Thyroid gland (tissue), 4 donors: Measurements from ENCODE around the gene USP5.

Experiments used
- CTCF ChIP-seq, 6 experiments: fragments of 200-600 bp in 3 of 6; fragments of 450-650 bp in 3 of 6; sonication (generic) in 3 of 6; IDR thresholded peaks; one replicate each; pipeline ENCODE4 v1.5.1; 2016 to 2019; ENCODE audit warnings: antibody characterized with exemption in 6 of 6, mild to moderate bottlenecking in 2 of 6, inconsistent platforms in 1 of 6, moderate library complexity in 1 of 6
- POLR2A ChIP-seq, 2 donors: fragments of 450-650 bp; IDR thresholded peaks; one replicate each; pipeline ENCODE4 v1.6.1; 2017; ENCODE audit warnings: antibody characterized with exemption in 2 of 2, mild to moderate bottlenecking in 2 of 2, moderate library complexity in 1 of 2

- TF ChIP-seq CTCF (IDR thresholded peaks at IDR 0.05) (no peak), POLR2A (IDR thresholded peaks at IDR 0.05) (no peak)
These were observed 11.6 kb upstream of the USP5 start for GRCh38 chr12:6840330-6840729.
